ENCODE measurements around the gene ILDR1. TPM values are rescaled to one million over a fixed set of nuclear protein-coding genes. Genes with fewer than 3 reads are reported as not detected.

ILDR1 gene
- total and polyA plus RNA-seq, 2 of the 4 experiments (the other 2 are of a cell fraction) = not detected

- in situ Hi-C loops (cut with MboI; ENCODE audit: low sequenced_read_pairs) = no loop called here
- Histone ChIP-seq H3K27me3 (ENCODE audit: control insufficient read depth, insufficient read depth, low read length) (no peaks in the 10 kb centered on the region), H2BK5ac (ENCODE audit: low read depth, low read length, poor library complexity, severe bottlenecking) (no peak overlapping the region), H4K20me1 (ENCODE audit: insufficient read depth, low read length) (no peaks in the 10 kb centered on the region), H3K9ac (ENCODE audit: low read depth, low read length) (no peak overlapping the region), H2BK120ac (ENCODE audit: low read depth, low read length) (no peak overlapping the region), H3K4me1 (ENCODE audit: control insufficient read depth, insufficient read depth, low read length) (no peaks in the 10 kb centered on the region), H4K5ac (ENCODE audit: low read depth, low read length) (no peak overlapping the region), H2AK9ac (replicated peaks; ENCODE audit: low read depth, low read length, poor library complexity) (no peak overlapping the region), H3K27ac (ENCODE audit: insufficient read depth, low read length) (no peak overlapping the region), H3K9me3 (ENCODE audit: control insufficient read depth, insufficient read depth, low read length) (no peaks in the 10 kb centered on the region), H3K4ac (ENCODE audit: low read depth, low read length) (no peak overlapping the region), H2BK15ac (ENCODE audit: low read depth, low read length) (no peak overlapping the region), H2AFZ (replicated peaks; ENCODE audit: low read length, poor library complexity) (no peak overlapping the region), H3K36me3 (ENCODE audit: control insufficient read depth, insufficient read depth, low read length) (no peaks in the 10 kb centered on the region), H3K14ac (replicated peaks; ENCODE audit: low read depth, low read length) (no peak overlapping the region), H3K56ac (ENCODE audit: extremely low read depth, insufficient read depth, low read length) (no peak overlapping the region), H3K18ac (ENCODE audit: low read depth, low read length) (no peak overlapping the region), H3K4me3 (ENCODE audit: insufficient read depth, low read depth, low read length) (no peak overlapping the region), H3K9me1 (ENCODE audit: insufficient read depth, low read length) (no peaks in the 10 kb centered on the region), H4K91ac (ENCODE audit: insufficient read depth, low read depth, low read length) (no peak overlapping the region), H3K4me2 (ENCODE audit: low read depth, low read length) (no peak overlapping the region), H3K79me1 (ENCODE audit: low read depth in 1 of 2, low read length in 2 of 2) (no peaks in the 10 kb centered on the region), H3K23ac (ENCODE audit: low read depth, low read length) (no peak overlapping the region), H4K8ac (ENCODE audit: low read depth in 2 of 2, low read length in 2 of 2) (no peak overlapping the region), H2BK20ac (ENCODE audit: low read depth, low read length) (no peak overlapping the region), H2AK5ac (ENCODE audit: low read depth, low read length) (no peak overlapping the region)
- CTCF ChIA-PET = interaction anchor here (1.0 to 1.2 kb wide), 2 partner anchors 10 to 188 kb away, joined by 3 read pairs; no protein-coding TSS in a partner anchor
- DNase-seq (no peak), ATAC-seq (ENCODE audit: low read depth) (no peak)
- dilution Hi-C loops (cut with HindIII; ENCODE audit: low sequenced_read_pairs, unreplicated experiment) = no loop called here
- TF ChIP-seq CHD1 (IDR thresholded peaks at IDR 0.05; ENCODE audit: low read depth, low read length) = no peak
- TF ChIP-seq USF2 (IDR thresholded peaks at IDR 0.05; ENCODE audit: low read depth, low read length) = no peak
- no peak for TF ChIP-seq MXI1 (IDR thresholded peaks at IDR 0.05; ENCODE audit: borderline replicate concordance, low read depth, low read length)
- no peak for TF ChIP-seq ELK1 (IDR thresholded peaks at IDR 0.05; ENCODE audit: borderline replicate concordance, low read depth, low read length)
- no peak for TF ChIP-seq NFE2L2 (IDR thresholded peaks at IDR 0.05; ENCODE audit: low read depth, low read length)
- TF ChIP-seq RCOR1 (IDR thresholded peaks at IDR 0.05; ENCODE audit: insufficient replicate concordance, low read length) = no peak
- WGBS, 2 experiments (ENCODE audit: extremely low coverage in 2 of 2, insufficient read length in 1 of 2) = no CpG with 5 or more reads among the region's 1 CpG
- POLR2A ChIA-PET (ENCODE audit: unreplicated experiment) = no interaction called here
- intact Hi-C loops (cut with micrococcal nuclease) = no loop called here
- BruUV-seq (replicated peaks) = no TSS peak
These were observed 36.2 kb upstream of the ILDR1 start for GRCh38 chr3:122058294-122058693.
